Esophagus squamous epithelium (tissue), 4 donors: ENCODE results near the gene MTAP.

ENCODE experiments used
- CTCF ChIP-seq, 6 experiments: fragments of 450-650 bp in 4 of 6; fragments of 200-600 bp in 2 of 6; sonication (generic) in 2 of 6; IDR thresholded peaks; one replicate each; pipeline ENCODE4 v1.5.1; 2016 to 2019; ENCODE audit warnings: antibody characterized with exemption in 6 of 6, mild to moderate bottlenecking in 4 of 6, moderate library complexity in 4 of 6
- POLR2A ChIP-seq, 4 donors: fragments of 450-650 bp; IDR thresholded peaks; one replicate each; pipeline ENCODE4 v1.6.1; 2017; ENCODE audit warnings: antibody characterized with exemption in 4 of 4, mild to moderate bottlenecking in 4 of 4, moderate library complexity in 3 of 4

- no peak for TF ChIP-seq POLR2A (IDR thresholded peaks at IDR 0.05)
- TF ChIP-seq CTCF (IDR thresholded peaks at IDR 0.05), result no peak
These were observed 41.0 kb upstream of the MTAP start for GRCh38 chr9:21761309-21761901.
